NT2/D1 (cell line): ENCODE data around the gene RHOBTB1.

Experiments used
- SUZ12 ChIP-seq: IDR thresholded peaks from 2 replicates; pipeline ENCODE4 v1.6.1; 2011; ENCODE audit not compliant: insufficient read length, insufficient read depth; ENCODE audit errors: extremely low read depth
- YY1 ChIP-seq: IDR thresholded peaks from 2 replicates; pipeline ENCODE4 v1.6.1; 2011; ENCODE audit not compliant: insufficient read length, insufficient read depth
- ZNF274 ChIP-seq: IDR thresholded peaks from 2 replicates; pipeline ENCODE4 v1.6.1; 2011; ENCODE audit warnings: mild to moderate bottlenecking, low read depth, low read length

GRCh38 chr10:60907236-60907635, 36.7 kb downstream of the RHOBTB1 start:
- no peak for TF ChIP-seq YY1
- no peak for TF ChIP-seq ZNF274
- TF ChIP-seq SUZ12, result no peak
